ENCODE results near the gene PNCK.

GRCh38 chrX:153640736-153641575 lies 32.7 kb downstream of the PNCK start:
- TF ChIP-seq CTCF (IDR thresholded peaks at IDR 0.05) = no peak
- TF ChIP-seq POLR2A (IDR thresholded peaks at IDR 0.05) = no peak

All from body of pancreas (tissue), 4 donors.